GM21381 (cell line): ENCODE measurements around the gene TAF1.
A peak's percentile ranks its signal among the peaks of the same experiment; 100 is the strongest.
"Not testable (repeated sequence)": the region's sequence is repeated elsewhere in the genome, so short reads cannot be mapped to it uniquely, and the experiment has no call there.

Experiments
- ATAC-seq: cut with Tn5 transposase; IDR thresholded peaks from one replicate; pipeline ENCODE4 v1.9.1; 2021; ENCODE audit warnings: mild to moderate bottlenecking, moderate library complexity; ENCODE audit not compliant: unreplicated experiment

TAF1 gene

DNA sequence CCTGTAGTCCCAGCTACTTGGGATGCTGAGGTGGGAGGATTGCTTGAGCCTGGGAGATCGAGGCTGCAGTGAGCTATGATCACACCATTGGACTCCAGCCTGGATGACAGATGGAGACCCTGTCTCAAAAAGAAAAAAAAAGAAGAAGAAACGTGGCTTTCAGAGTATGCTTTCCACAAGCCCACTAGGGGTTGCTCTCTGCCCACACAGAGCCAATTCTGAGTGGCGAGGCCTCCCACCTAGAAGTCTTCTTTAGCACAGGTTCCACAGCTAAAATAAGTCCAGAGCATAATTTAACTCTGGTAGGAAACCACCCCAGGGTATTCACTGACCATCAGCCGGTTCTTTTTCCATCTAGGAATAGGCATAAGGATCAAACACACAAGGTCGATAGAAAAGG is 50.1 kb downstream of the TAF1 start:
- ATAC-seq = not testable (repeated sequence)

DNA sequence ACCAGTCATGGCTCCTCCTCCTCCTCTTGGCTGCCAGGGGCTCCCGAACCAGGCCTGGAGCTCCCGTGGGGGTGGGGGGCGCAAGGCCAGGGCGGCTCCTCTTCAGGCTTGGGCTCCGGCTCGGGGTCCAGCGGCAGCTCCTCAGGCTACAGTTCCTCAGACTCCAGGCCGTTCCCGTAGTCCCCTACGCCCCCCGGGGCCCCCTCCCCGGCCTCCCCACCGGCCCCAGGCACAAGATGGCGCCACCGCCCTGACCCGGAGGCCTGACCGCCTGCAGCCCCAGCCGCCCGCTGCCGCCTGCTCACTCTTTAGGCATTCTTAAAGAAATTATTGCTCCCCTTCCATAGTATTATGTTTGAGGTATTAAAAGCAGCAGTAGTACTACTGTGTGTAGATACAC is 54.5 kb downstream of the TAF1 start:
- no peak for ATAC-seq

DNA sequence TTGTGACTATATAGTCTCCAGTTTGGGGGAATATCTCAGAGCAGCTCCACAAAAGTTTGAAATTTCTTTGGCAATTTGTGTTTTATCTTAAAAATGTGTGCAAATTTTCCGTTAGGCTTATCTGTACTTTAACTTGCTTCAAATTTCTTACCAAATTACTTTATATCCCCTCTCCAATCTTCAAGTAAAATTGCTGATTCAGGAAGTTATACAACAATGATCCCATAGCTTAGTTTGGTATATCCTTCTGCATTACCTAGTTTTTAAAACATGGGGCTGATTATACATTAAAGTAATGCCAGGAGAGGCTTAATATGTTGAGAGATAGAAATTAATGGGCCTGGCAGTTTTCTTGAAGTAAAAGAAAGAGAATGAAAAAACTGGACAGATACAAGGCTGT is 66.6 kb downstream of the TAF1 start:
- ATAC-seq = no peak

DNA sequence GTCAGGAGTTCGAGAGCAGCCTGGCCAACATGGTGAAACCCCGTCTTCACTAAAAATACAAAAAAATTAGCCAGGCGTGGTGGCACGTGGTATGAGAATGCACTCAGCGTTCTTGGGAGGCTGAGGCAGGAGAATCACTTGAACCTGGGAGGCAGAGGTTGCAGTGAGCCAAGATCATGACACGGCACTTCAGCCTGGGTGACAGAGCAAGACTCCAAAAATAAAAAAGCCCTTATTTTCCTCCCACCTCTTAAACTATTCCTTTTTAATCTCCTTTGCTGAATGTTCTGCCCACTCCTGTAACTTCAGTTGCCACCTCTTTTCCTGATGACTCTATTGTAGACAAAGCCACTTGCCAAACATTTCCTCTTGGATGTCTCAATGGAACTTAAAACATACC is 72.6 kb downstream of the TAF1 start:
- ATAC-seq = no peak

DNA sequence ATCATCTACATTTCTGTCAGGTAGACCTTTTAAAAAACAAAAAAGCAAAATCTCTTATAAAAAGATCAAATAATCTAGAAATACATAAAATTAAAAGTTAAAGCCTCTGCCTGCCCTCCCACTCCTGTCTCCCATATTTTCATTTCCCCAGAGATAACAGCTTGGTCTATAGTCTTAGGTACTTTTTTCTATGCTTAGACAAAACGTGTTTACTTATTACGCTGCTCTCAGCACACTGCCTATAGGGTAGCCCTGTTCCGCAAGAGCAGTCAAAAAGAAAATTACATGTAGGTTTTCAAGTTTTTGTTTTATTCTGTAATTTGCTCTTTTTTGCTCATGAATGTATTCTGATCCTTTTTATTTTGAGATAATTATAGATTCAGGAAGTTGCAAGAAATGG is 73.3 kb downstream of the TAF1 start:
- ATAC-seq = no peak

DNA sequence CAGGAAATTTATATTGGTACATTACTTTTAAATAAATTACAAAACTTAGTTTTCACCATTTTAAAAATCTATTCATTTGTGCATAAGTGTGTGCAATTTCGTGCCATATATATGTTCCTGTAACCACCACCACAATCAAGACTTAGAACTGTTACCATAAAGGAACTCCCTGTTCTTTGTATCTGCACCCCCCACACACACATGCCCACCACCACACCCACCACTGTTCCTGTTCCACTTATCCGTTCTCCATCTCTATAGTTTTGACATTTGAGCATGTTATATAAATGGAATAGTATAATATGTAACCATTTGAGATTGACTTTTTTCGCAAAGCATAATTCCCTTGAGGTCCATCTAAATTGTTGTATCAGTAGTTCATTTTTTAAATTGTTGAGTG is 73.7 kb downstream of the TAF1 start:
- no peak for ATAC-seq

DNA sequence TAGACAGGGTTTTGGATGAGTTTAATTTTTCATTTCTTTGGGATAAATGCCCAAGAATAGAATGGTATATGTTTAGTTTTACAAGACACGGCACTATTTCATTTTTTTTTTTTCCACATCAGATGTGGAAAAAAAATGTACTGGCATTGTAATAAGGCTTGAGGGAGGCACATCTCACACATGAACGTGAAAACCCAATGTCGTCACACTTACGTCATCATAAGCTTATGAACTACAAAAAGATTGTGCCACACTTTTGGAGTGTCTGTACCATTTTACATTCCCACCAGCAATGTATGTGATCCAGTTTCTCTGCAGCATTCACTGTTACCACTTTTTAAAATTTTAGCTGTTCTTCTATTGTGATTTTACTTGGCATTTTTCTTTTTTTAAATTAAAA is 74.2 kb downstream of the TAF1 start:
- no peak for ATAC-seq

DNA sequence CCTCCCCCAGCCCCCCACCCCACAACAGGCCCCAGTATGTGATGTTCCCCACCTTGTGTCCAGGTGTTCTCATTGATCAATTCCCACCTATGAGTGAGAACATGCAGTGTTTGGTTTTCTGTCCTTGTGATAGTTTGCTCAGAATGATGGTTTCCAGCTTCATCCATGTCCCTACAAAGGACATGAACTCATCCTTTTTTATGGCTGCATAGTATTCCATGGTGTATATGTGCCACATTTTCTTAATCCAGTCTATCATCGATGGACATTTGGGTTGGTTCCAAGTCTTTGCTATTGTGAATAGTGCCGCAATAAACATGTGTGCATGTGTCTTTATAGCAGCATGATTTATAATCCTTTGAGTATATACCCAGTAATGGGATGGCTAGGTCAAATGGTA is 75.7 kb downstream of the TAF1 start:
- ATAC-seq = not testable (repeated sequence)

DNA sequence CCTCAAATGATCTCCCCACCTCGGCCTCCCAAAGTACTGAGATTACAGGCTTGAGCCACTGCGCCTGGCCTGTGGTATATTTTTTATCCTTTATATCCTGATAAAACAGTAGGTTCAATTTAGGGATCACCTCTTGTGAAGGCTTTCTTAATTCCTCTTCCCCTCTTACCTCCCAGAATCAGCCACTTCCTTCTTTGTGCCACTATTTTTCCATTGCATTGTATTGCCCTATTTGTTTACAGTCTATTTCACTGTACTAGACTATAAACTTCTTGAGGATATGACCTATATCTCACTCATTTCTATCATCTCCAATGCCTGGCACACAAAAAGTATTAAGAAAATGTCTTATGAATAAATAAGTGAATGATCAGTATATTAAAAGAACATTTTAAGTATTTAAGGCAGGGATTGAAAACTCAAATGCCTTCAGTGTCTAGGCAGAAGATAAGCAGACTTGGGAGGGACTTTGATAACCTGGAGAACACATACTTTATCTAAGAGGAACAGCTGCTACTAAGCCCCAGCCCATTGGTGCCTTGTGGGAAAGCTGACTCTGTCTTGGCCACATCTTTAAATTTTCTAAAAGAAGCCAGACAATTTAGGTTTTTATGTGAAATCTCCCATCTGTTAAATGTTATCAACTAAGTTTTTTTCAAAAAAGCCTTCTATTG is 84.4 kb downstream of the TAF1 start:
- no peak for ATAC-seq

DNA sequence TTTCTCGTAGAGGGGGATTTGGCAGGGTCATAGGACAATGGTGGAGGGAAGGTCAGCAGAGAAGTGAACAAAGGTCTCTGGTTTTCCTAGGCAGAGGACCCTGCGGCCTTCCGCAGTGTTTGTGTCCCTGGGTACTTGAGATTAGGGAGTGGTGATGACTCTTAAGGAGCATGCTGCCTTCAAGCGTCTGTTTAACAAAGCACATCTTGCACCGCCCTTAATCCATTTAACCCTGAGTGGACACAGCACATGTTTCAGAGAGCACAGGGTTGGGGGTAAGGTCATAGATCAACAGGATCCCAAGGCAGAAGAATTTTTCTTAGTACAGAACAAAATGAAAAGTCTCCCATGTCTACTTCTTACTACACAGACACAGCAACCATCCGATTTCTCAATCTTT is 85.4 kb downstream of the TAF1 start:
- not testable (repeated sequence) for ATAC-seq

DNA sequence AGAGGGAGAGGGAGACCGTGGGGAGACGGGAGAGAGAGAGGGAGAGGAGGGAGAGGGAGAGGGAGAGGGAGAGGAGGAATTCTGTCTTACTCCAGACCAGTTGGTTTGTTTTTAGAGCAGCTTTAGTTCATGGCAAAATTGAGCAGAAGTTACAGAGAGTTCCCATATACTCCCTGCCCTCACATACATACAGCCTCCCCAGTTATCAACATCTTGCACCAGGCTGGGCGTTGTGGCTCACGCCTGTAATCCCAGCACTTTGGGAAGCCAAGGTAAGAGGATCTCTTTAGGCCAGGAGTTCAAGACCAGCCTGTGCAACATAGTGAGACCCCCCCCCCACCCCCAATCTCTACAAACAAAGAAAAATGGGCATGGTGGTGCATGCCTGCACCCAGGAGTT is 86.9 kb downstream of the TAF1 start:
- no peak for ATAC-seq

DNA sequence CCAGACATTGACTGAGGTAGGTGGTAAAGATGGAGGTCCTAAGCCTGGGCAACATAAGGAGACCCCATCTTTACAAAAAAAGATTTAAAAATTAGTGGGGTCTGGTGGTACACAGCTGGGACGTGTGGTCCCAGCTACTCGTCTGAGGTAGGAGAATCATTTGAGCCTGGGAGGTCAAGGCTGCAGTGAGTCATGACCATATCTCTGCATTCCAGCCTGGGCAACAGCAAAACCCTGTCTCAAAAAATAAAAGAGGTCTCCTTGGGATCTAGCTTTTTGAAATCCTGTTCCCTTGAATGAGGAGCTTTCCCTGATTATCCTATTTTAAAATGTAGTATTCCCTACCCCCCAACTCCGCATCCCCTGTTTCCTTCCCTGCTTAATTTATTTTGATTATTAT is 88.1 kb downstream of the TAF1 start:
- ATAC-seq = no peak

DNA sequence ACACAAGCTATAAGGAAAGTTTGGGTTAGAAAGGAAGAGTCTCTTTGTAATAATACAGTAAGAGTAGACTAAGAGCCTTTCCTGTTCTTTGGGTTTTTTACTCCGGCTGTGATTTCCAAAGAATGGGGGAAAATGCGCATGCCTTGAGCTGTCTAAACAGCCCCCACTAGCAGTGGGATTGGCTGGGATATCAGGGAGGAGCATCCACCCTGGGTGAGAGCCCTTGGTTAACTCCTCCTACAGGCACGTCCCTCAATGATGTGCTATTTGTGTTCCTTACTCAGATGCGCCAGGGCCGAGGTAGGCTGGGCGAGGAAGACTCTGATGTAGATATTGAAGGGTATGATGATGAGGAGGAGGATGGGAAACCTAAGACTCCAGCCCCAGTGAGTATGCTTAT is 92.7 kb downstream of the TAF1 start:
- no peak for ATAC-seq

DNA sequence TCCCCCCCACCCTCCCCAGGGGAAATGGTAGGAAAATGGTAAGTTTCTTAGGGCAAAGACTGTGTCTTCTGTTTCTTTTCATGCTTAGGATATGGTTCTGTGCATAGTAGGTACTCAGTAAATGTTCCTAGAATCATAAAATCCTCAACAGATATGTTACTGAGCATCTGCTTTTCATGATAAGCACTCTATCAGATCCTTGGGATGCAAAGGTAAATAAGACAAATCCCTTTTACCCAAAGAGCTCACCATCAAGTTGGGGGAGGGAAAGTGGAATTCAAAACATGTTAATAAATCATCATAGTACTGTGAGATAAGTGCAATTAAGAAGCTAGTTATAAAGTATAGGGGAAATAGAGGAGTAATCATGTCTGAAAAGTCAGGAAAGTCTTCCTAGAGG is 98.8 kb downstream of the TAF1 start:
- no peak for ATAC-seq

DNA sequence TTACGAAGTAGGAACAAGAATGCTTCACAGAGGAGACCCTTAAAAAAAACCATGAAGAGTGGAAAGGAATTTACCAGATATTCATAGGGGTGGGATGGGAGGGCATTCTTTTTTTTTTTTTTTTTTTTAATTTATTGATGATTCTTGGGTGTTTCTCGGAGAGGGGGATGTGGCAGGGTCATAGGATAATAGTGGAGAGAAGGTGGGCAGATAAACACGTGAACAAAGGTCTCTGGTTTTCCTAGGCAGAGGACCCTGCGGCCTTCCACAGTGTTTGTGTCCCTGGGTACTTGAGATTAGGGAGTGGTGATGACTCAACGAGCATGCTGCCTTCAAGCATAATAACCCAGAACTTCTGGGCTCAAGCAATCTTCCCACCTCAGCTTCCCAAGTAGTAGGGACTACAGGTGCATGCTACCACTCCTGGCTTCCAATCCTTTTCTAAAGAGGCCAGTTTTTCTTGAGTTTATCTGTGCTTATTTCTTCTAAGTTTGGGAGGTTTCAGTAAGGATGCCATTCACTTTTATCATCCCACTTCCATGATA is 100.9 kb downstream of the TAF1 start:
- no peak for ATAC-seq

DNA sequence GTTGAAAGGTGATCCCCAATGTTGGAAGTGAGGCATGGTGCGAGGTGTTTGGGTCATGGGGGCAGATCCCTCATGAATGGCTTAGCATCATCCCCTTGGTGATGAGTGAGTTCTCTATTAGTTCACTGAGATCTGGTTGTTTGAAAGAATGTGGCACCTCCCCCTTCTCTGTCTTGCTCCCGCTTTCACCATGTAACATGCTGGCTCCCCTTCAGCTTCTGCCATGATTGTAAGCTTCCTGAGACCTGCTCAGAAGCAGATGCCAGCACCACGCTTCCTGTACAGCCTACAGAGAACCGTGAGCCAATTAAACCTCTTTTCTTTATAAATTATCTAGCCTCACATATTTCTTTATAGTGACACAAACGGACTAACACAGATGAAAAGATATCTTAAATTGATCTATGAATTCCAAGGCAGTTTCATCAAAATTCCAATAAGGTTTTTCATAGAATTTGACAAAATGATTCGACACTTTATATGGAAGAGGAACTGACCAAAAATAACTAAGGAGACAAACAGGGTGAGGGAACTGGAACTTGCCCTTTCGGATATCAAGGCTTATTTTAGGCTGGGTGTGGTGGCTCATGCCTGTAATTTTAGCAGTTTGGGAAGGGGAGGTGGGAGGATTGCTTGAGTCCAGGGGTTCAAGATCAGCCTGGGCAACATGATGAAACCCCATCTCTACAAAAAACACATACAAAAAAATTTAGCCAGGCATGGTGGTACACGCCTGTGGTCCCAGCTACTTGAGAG is 109.8 kb downstream of the TAF1 start:
- no peak for ATAC-seq

DNA sequence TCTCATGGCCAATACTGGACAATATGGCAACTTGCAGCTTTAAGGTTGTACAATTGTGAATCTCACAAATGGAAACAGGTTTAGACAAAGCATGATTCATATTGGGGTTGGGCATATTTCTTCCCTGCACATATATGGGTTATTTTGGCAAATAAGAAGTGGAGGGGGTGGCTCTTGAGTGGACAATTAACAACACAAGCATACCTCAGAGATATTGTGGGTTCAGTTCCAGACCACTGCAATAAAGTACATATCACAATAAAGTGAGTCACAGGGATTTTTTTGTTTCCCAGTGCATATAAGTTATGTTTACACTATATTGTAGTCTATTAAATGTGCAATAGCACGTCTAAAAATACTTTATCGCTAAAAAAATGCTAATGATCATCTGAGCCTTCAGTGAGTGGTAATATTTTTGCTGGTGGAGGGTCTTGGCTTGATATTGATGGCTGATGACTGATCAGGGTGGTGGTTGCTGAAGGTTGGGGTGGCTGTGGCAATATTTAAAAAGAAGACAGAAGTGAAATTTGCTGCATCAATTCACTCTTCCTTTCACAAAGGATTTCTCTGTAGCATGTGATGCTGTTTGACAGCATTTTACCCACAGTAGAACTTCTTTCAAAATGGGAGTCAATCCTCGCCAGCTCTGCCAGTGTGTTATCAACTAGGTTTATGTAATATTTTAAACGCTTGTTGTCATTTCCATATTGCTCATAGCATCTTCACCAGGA is 116.2 kb downstream of the TAF1 start:
- no peak for ATAC-seq

DNA sequence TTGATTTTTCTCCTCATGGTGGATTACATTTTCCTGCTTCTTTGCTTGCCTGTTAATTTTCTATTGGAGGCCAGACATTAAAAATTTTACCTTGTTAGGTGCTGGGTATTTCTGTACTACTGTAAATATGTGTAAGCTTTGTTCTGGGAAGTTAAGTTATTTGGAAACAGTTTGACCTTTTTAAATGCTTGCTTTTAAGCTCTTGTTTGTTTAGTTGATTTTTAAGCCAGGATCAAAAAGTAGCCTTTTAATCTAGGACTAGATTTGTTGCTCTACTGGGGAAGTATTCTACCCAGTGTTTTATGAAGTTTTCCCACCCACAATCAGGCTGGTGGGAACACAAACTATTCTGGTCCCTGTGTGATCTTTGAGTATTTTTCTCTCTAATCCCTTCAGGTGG is 121.7 kb downstream of the TAF1 start:
- no peak for ATAC-seq

DNA sequence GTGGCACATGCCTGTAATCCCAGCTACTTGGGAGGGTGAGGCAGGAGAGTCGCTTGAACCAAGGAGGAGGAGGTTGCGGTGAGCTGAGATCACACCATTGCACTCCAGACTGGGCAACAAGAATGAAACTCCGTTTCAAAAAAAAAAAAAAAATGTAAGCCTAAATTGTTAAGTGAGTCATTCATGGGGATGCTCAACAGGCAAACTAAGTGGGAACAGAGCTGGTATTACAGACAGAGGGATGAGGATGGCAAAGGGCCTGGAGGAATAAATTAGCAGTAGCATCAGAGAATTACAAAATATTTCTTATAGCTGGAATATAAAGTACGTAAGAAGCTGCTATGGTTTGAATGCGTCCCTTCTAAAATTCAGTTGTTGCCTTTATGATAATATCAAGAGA is 123.4 kb downstream of the TAF1 start:
- no peak for ATAC-seq

DNA sequence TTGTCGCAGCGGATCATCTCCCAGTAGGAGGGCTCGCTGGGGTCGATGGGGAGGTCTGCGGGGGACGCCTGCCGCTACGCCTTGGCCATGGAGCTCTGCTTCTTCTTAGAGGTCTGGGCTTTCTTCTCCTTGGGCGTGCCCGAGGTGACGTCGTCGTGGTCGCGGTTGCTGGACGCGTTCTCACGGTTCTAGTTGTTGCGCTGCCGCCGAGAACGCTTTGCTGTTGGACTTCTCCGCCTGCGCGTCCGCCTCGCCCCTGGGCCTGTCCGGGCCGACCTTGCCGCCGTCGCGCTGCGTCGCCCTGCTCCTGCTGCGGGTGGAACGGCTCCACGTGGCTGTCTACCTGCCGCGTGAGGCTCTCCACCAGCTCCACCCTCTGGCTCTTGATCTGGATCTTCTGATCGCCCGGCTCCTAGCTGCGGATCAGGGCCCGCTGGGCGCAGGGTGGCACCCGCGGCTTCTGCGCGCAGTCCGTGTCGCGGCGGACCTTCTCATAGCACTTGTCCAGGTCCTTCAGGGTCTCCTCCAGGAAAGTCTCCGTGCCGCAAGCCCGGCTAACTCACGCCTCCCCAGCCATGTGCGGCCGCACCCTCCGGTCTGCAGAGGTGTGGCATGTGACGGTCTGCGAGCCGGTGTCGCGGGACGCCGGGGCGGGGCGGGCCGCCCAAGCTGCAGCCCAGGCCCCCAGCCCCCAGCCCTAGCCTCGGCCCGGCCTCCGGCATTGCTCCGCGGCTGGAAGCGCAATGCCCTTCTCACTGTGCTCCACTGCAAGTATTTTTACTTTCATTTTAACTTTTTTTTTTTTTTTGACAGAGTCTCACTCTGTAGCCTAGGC is 126.3 kb downstream of the TAF1 start:
- ATAC-seq = peak; percentile 54

DNA sequence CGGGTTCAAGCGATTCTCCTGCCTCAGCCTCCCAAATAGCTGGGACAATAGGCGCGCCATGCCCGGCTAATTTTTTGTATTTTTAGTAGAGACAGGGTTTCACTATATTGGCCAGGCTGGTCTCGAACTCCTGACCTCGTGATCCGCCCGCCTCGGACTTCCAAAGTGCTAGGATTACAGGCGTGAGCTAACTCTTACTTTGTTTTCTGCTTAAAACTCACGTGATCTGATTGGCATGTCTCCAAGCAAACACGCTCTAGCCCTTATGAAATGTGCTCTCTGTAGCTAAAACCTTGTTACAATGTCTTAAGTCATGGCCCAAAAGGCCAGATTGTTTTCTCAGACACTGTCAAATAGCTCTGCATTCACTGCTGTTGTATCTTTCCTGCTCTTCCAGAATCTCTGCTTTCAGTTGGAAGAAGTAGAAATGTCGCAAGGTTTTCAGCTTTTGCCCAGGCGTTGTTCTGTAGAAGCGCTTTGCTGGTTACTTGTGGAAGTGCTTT is 127.0 kb downstream of the TAF1 start:
- ATAC-seq = no peak
